GM21723 (cell line): ENCODE results near the gene MT1H.

ENCODE experiments used
- ATAC-seq: cut with Tn5 transposase; IDR thresholded peaks from one replicate; pipeline ENCODE4 v1.9.1; 2021; ENCODE audit warnings: mild to moderate bottlenecking, moderate library complexity; ENCODE audit not compliant: unreplicated experiment

Gene MT1H

GRCh38 chr16:56682703-56683397, 13.2 kb downstream of the MT1H start:
- ATAC-seq, result peak; percentile 5

DNA sequence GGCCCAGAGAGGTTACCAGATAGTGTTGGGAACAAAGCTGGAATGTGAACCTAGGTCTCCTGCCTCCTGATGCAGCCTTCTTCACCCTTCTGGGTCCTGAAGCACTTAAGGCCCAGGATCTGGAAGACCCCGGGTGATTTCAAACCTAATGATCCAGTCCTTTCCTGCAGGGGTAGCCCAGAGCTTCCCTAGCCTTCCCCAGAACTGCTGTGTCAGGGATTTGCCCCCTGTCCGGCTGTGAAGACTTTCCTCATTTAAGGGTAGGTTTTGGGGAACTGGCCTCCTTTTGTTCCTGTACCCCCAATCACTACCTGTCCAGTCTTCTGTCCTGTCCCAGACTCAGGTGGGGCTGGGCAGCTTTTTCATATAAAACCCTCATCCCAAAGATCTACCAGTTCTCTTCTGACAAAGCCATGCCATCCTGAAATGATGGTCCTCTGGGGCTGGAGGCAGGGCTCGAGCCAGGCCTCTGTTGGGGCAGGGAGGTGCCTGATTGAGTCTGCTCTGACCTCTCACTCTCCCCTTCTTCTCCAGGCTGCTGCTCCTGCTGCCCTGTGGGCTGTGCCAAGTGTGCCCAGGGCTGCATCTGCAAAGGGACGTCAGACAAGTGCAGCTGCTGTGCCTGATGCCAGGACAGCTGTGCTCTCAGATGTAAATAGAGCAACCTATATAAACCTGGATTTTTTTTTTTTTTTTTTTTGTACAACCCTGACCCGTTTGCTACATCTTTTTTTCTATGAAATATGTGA, 14.0 kb downstream of the MT1H start:
- no peak for ATAC-seq

DNA sequence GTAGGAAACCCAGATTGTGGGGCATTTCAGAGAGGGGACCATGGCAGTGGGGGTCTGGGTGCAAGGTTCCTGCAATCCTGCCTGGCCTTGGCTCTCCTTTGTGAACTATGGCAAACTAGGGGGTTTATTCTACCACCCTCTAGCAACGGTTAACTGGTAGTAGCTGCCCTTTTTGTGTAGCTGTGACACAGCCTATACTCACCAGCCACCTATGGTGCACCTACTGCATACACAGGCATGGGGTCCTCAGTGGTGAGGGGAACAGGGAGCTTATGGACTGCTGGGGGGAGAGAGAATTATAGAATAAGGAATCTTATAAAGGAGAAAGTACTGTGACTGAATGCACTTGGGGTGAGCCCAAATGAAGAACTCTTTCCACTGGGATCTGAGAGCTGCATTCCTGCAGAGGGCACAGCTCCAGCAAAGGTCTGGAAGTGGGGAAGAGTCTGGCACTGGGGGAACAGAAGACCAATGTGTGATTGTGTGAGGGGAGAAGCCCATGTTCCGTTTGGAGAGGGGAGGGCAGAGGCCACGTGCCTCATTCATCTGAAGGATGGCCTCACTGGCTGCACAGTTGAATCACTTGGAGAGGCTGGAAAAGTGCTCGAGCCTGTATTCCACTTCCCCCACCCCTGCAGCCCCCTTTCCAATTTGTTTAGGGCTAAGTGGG, 14.8 kb downstream of the MT1H start:
- ATAC-seq, result no peak

- ATAC-seq, result no peak
Measured at GRCh38 chr16:56684926-56685590, 15.4 kb downstream of the MT1H start.

DNA sequence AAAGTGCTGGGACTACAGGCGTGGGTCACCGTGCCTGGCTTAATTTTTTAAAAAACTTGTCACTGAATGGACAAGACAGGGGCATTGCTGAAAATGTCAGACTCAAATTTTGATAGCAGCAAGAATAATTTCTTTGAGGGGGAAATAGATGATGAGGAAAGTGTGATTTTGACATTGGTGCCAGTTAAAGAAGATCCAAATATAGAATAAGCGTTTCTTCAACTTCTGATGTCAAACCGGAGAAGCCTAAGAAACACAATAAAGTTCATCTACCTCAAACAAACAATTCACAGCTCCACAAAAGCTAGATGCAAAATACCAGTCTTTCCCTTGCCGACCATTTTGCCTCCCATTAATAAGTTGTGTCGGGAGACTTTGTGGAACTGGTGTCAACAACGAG, 17.1 kb downstream of the MT1H start:
- no peak for ATAC-seq

GRCh38 chr16:56688762-56689161, 19.1 kb downstream of the MT1H start:
- no peak for ATAC-seq

DNA sequence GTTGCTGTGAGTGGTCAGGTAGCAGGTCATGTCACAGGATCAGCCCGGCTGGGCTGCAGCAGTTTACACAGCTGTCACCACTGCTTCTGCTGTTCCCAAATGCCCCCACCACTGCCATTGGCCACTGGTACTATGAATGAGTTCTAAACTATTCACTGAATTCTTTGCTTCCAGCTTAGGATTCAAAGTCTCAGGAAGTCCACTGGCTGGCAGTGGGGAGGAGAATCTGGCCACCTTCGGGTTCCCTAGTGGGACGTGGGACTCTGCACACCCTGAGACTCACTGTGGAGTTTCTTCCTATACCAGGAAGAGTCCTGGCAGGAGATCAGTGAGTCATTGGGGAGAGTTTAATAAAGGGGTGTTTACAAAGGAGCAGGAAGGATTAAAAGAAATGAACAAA, 19.6 kb downstream of the MT1H start:
- ATAC-seq, result no peak

DNA sequence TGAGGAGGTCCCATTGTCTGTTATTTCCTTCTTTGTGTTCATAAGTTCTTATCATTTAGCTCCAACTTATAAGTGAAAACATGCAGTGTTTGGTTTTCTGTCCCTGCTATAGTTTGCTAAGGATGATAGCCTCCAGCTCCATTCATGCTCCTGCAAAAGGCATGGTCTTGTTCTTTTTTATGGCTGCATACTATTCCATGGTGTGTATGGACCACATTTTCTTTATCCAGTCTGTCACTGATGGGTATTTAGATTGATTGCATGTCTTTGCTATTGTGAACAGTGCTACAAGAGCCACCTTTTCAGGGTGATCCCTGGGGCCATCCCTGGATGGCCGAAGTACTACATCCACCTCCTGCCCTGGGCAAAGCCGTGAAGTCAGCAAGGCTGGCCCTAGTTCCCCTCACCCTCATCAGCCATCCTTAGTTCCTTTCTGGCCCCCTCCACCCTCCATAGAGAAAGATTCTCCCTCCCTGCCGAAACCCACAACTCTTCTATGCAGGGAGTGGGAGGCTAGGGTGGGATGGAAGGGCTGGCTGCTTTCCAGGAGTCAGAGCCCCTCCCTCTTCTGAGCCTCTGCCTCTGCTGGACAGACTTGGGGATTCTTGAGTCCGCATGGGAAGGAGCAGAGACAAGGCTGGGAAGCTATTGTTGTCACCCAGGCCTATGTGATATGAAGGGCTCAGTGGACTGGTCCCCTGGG, 21.0 kb downstream of the MT1H start:
- ATAC-seq, result no peak

DNA sequence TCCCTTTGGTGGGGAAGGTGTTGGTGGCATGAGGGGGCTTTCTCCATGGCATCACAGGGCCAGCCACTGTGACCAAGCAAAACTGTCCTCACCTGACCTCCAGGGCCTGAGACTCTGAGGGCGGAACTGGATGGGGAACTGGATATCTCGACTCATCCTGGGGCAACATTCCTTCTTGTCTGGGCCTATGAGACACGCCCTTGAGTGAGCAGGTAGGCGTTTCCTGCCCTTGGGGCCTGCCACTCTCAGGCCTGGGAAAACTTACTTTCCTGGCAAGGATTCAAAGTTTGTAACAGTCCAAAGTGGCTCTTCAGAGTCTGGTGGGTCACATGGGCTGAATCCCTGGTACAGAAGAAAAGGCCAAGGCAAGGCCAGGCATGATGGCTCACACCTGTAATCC, 22.3 kb downstream of the MT1H start:
- ATAC-seq, result no peak

DNA sequence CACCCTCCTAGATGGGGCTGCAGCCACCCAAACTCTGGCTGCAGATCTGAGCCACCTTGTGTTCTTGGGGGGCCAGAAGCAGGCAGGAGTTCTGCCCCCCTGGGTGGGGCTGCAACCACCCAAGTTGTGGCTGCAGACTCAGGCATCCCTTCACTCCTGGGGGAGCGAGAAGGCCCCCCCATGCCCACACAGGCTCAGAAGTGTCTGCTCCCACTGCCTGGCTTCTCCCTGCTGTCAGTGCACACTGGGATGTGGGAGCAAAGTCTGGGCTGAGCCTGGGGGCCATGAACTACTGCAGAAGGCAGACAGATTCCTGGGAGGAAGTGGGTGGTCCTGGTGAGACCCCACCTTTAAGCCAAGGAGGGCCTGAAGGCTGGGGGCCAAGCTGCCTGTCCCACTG, 25.6 kb downstream of the MT1H start:
- no peak for ATAC-seq

GRCh38 chr16:56697456-56698155, 28.0 kb downstream of the MT1H start:
- ATAC-seq, result no peak

- no peak for ATAC-seq
Measured at GRCh38 chr16:56700195-56700594, 30.6 kb downstream of the MT1H start.

DNA sequence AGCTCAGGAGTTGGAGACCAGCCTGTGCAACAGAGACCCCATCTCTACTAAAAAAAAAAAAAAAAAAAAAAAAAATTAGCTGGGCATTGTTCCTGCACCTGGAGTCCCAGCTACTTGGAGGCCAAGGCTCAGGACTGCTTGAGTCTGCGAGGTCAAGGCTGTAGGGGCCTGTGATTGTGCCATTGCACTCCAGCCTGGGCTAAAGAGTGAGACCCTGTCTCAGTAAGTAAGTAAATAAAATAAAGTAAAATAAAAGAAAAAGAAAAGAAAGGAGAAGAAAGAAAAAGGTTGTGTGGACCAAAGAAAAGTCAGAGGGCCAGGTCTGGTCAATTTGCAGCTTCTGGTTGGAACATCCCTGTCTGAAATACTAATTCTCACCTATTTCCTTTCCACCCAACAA, 31.0 kb downstream of the MT1H start:
- no peak for ATAC-seq

- ATAC-seq, result no peak
Measured at GRCh38 chr16:56701534-56701933, 31.9 kb downstream of the MT1H start.

GRCh38 chr16:56702836-56703235, 33.2 kb downstream of the MT1H start:
- ATAC-seq, result no peak

GRCh38 chr16:56708525-56709442, 39.2 kb downstream of the MT1H start:
- no peak for ATAC-seq

GRCh38 chr16:56709443-56710040, 39.9 kb downstream of the MT1H start:
- ATAC-seq, result no peak

- no peak for ATAC-seq
Measured at GRCh38 chr16:56710181-56710737, 40.6 kb downstream of the MT1H start.

DNA sequence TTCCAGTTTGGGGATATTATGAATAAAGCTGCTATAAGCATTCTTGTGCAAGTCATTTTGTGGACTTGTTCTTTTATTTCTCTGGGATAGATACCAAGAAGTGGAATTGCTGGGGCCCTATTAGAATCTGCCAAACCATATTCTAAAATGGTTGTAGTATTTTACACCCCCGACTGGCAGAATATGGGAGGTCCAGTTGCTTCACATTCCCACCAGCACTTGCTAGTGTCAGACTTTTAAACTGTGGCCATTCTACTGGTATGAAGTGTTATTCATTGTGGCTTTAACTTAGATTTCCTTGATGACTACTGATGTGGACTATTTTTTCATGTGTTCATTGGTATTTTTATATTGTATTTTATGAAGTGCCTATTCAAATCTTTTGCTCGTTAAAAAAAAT, 42.2 kb downstream of the MT1H start:
- no peak for ATAC-seq
